ENCODE data around the gene SPTAN1.
"Not testable (repeated sequence)": the region's sequence is repeated elsewhere in the genome, so short reads cannot be mapped to it uniquely, and the experiment has no call there.

SPTAN1 gene

GRCh38 chr9:128656416-128657343, 104.3 kb downstream of the SPTAN1 start, which contains the start of gene DYNC2I2:
Gene DYNC2I2, minus strand, starts transcription at chr9:128656847. Its CDS starts 121 bp downstream, at chr9:128656726.
- DNase-seq (ENCODE audit: extremely low read depth in 1 of 2, low read depth in 1 of 2), result peak; percentile 92 to 96

GRCh38 chr9:128657344-128657704, 104.9 kb downstream of the SPTAN1 start:
- DNase-seq (ENCODE audit: extremely low read depth in 1 of 2, low read depth in 1 of 2), result no peak

GRCh38 chr9:128657796-128658195, 105.4 kb downstream of the SPTAN1 start:
- DNase-seq (ENCODE audit: extremely low read depth in 1 of 2, low read depth in 1 of 2), result no peak

GRCh38 chr9:128666481-128666941, 114.1 kb downstream of the SPTAN1 start:
- not testable (repeated sequence) for DNase-seq (ENCODE audit: extremely low read depth in 1 of 2, low read depth in 1 of 2)

- no peak for DNase-seq (ENCODE audit: extremely low read depth in 1 of 2, low read depth in 1 of 2)
Measured at GRCh38 chr9:128669786-128670185, 117.4 kb downstream of the SPTAN1 start.

GRCh38 chr9:128675382-128675781, 123.0 kb downstream of the SPTAN1 start:
- DNase-seq (ENCODE audit: extremely low read depth in 1 of 2, low read depth in 1 of 2), result no peak

GRCh38 chr9:128677794-128678193, 125.4 kb downstream of the SPTAN1 start:
- no peak for DNase-seq (ENCODE audit: extremely low read depth in 1 of 2, low read depth in 1 of 2)
